GM23248 (cell line): ENCODE results near the gene UNC13A.

ENCODE experiments used
- EZH2 ChIP-seq: fragments of 200-600 bp; sonication (generic); IDR thresholded peaks from 2 replicates; pipeline ENCODE4 v1.6.1; 2018; ENCODE audit warnings: antibody characterized with exemption, mild to moderate bottlenecking; ENCODE audit not compliant: insufficient read depth, poor library complexity, severe bottlenecking
- EZH2phosphoT487 ChIP-seq: fragments of 200-600 bp; sonication (generic); IDR thresholded peaks from 2 replicates; pipeline ENCODE4 v1.6.1; 2018; ENCODE audit warnings: antibody characterized with exemption, moderate library complexity, mild to moderate bottlenecking, low read depth; ENCODE audit not compliant: insufficient read depth

DNA sequence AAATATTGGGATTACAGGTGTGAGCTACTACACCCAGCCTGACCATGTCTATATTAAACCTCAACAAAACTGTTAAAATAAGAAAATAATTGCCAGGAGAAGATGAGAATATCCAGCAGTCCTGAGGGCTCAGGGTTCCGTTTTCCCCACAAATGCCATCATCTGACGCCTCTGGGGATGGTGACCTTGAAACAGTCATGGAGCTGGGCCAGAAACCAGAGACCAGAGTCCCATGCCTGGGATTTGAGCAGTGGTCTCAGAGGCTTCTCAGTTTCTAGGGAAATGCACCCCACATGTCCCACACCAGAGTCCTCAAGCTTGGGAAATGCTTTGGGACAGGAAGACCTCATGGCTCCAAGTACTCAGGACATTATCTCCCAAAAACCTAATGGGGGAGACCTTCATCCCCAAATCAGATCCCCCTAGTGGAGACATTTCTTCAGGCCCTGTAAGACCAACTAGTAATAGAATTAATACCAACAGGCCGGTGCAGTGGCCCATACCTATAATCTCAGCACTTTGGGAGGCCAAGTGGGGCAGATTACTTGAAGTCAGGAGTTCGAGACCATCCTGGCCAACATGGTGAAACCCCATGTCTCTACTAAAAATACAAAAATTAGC lies 28.3 kb upstream of the UNC13A start:
- TF ChIP-seq EZH2phosphoT487, result no peak
- TF ChIP-seq EZH2, result no peak
